Mesenchymal stem cell (in vitro differentiated cells and primary cell): ENCODE results near the gene DSG3.

Source experiments
- DNase-seq: peaks from one replicate; pipeline ENCODE4 v3.0.0-alpha.2; 2013
- H2AFZ ChIP-seq: one replicate; pipeline ENCODE4 v1.6.1; 2013; ENCODE audit warnings: low read depth, mild to moderate bottlenecking, control low read depth, inconsistent platforms, low read length, moderate library complexity
- H2AK5ac ChIP-seq: 2 replicates; pipeline ENCODE4 v1.6.1; 2013; ENCODE audit warnings: low read length, moderate library complexity, mild to moderate bottlenecking, inconsistent platforms; ENCODE audit not compliant: severe bottlenecking
- H2BK120ac ChIP-seq: one replicate; pipeline ENCODE4 v1.6.1; 2013; ENCODE audit warnings: low read depth, mild to moderate bottlenecking, inconsistent platforms, low read length, moderate library complexity
- H2BK12ac ChIP-seq, 2 experiments: one replicate each; pipeline ENCODE4 v1.6.1; 2013; ENCODE audit warnings: inconsistent platforms in 2 of 2, low read length in 2 of 2, mild to moderate bottlenecking in 2 of 2, moderate library complexity in 2 of 2, control low read depth in 1 of 2
- H2BK15ac ChIP-seq: one replicate; pipeline ENCODE4 v1.6.1; 2013; ENCODE audit warnings: mild to moderate bottlenecking, low read depth, inconsistent platforms; ENCODE audit not compliant: poor library complexity, severe bottlenecking
- H2BK5ac ChIP-seq: 2 replicates; pipeline ENCODE4 v1.6.1; 2013; ENCODE audit warnings: low read depth, mild to moderate bottlenecking, low read length, control low read depth, inconsistent platforms; ENCODE audit not compliant: poor library complexity, severe bottlenecking
- H3K14ac ChIP-seq, 2 experiments: one replicate each; pipeline ENCODE4 v1.6.1; 2013; ENCODE audit warnings: inconsistent platforms in 2 of 2, low read length in 2 of 2, control low read depth in 1 of 2, mild to moderate bottlenecking in 1 of 2, moderate library complexity in 1 of 2
- H3K18ac ChIP-seq, 2 experiments: one replicate each; pipeline ENCODE4 v1.6.1; 2013; ENCODE audit warnings: inconsistent platforms in 2 of 2, low read length in 2 of 2, control low read depth in 1 of 2, low read depth in 1 of 2, mild to moderate bottlenecking in 1 of 2
- H3K23ac ChIP-seq, 2 experiments: one replicate each; pipeline ENCODE4 v1.6.1; 2013; ENCODE audit warnings: inconsistent platforms in 2 of 2, low read length in 2 of 2, mild to moderate bottlenecking in 2 of 2, moderate library complexity in 2 of 2, control low read depth in 1 of 2
- H3K27ac ChIP-seq: 2 replicates; pipeline ENCODE4 v1.5.1; 2013; ENCODE audit warnings: mild to moderate bottlenecking, moderate library complexity, low read length, control low read depth, inconsistent platforms; ENCODE audit not compliant: poor library complexity, severe bottlenecking
- H3K27me3 ChIP-seq, 2 experiments: 2 replicates each; pipeline versions ENCODE4 v1.6.1 to v1.7.0; 2013; ENCODE audit warnings: low read length in 2 of 2, mild to moderate bottlenecking in 2 of 2, moderate library complexity in 2 of 2, control low read depth in 1 of 2, inconsistent platforms in 1 of 2; ENCODE audit not compliant: control insufficient read depth in 1 of 2, insufficient read depth in 1 of 2
- H3K36me3 ChIP-seq, 2 experiments: 2 replicates each; pipeline versions ENCODE4 v1.6.1 to v1.7.0; 2013; ENCODE audit warnings: low read length in 2 of 2, control low read depth in 1 of 2, inconsistent platforms in 1 of 2, low read depth in 1 of 2, mild to moderate bottlenecking in 1 of 2; ENCODE audit not compliant: insufficient read depth in 2 of 2, control insufficient read depth in 1 of 2
- H3K4ac ChIP-seq, 2 experiments: one replicate each; pipeline ENCODE4 v1.6.1; 2013; ENCODE audit warnings: inconsistent platforms in 2 of 2, low read length in 2 of 2, mild to moderate bottlenecking in 2 of 2, moderate library complexity in 2 of 2, control low read depth in 1 of 2, low read depth in 1 of 2
- H3K4me1 ChIP-seq: 2 replicates; pipeline ENCODE4 v1.6.1; 2013; ENCODE audit warnings: low read depth, low read length, control low read depth; ENCODE audit not compliant: control insufficient read depth, insufficient read depth
- H3K4me2 ChIP-seq: 2 replicates; pipeline ENCODE4 v1.6.1; 2013; ENCODE audit warnings: low read length, mild to moderate bottlenecking, inconsistent platforms; ENCODE audit not compliant: poor library complexity, severe bottlenecking
- H3K4me3 ChIP-seq, 2 experiments: 2 replicates each; pipeline versions ENCODE4 v1.5.1 to v1.7.0; 2013; ENCODE audit warnings: low read length in 2 of 2, mild to moderate bottlenecking in 2 of 2, control low read depth in 1 of 2, low read depth in 1 of 2; ENCODE audit not compliant: insufficient read depth in 1 of 2
- H3K79me1 ChIP-seq: replicated peaks from 2 replicates; pipeline ENCODE4 v1.6.1; 2013; ENCODE audit warnings: mild to moderate bottlenecking, control low read depth, low read length, inconsistent platforms; ENCODE audit not compliant: poor library complexity, severe bottlenecking
- H3K9ac ChIP-seq: 2 replicates; pipeline ENCODE4 v1.7.0; 2013; ENCODE audit warnings: mild to moderate bottlenecking, low read length, moderate library complexity
- H3K9me3 ChIP-seq: 2 replicates; pipeline ENCODE4 v1.7.0; 2013; ENCODE audit warnings: mild to moderate bottlenecking, low read length; ENCODE audit not compliant: control insufficient read depth
- H4K8ac ChIP-seq: one replicate; pipeline ENCODE4 v1.6.1; 2013; ENCODE audit warnings: inconsistent platforms, mild to moderate bottlenecking, low read length, moderate library complexity
- H4K91ac ChIP-seq: one replicate; pipeline ENCODE4 v1.6.1; 2013; ENCODE audit warnings: mild to moderate bottlenecking, low read length, inconsistent platforms
- WGBS: methylation state at CpG from one replicate; pipeline ENCODE4 v1.1.7; 2013; ENCODE audit warnings: mixed read lengths; 5-methylcytosine and 5-hydroxymethylcytosine counted together

The DSG3 gene

GRCh38 chr18:31489311-31489710 is 41.8 kb downstream of the DSG3 start:
- Histone ChIP-seq H3K36me3 (no peaks in the 10 kb centered on the region), H4K91ac (no peak overlapping the region), H3K14ac (no peak overlapping the region), H3K18ac (no peak overlapping the region), H3K27ac (no peak overlapping the region), H2BK120ac (no peak overlapping the region), H3K79me1 (no peaks in the 10 kb centered on the region), H3K23ac (no peak overlapping the region), H2AFZ (no peak overlapping the region), H3K4ac (no peak overlapping the region), H3K4me1 (peaks cover 7% of the 10 kb centered on the region), H3K4me2 (no peak overlapping the region), H3K4me3 (no peak overlapping the region), H3K9ac (no peak overlapping the region), H3K9me3 (no peaks in the 10 kb centered on the region), H2AK5ac (no peak overlapping the region), H2BK15ac (no peak overlapping the region), H3K27me3 (no peaks in the 10 kb centered on the region), H2BK5ac (no peak overlapping the region), H2BK12ac (no peak overlapping the region), H4K8ac (no peak overlapping the region)
- no peak for DNase-seq
- 93% methylated on average over 1 of the region's 1 CpG for WGBS

- 89% methylated on average over 1 of the region's 1 CpG for WGBS
- no peak overlapping the region for H3K4me3 ChIP-seq
- no peak for DNase-seq
Observed at GRCh38 chr18:31490387-31490786, 42.8 kb downstream of the DSG3 start.

GRCh38 chr18:31490833-31491232 is 43.3 kb downstream of the DSG3 start:
- Histone ChIP-seq H2BK120ac (no peak overlapping the region), H4K8ac (no peak overlapping the region), H2BK15ac (no peak overlapping the region), H3K9ac (no peak overlapping the region), H3K9me3 (no peaks in the 10 kb centered on the region), H3K27me3 (peaks cover 0 to 2% of the 10 kb centered on the region in 2 experiments), H3K4me3 (no peak overlapping the region), H3K18ac (no peak overlapping the region), H2AFZ (no peak overlapping the region), H3K23ac (no peak overlapping the region), H2BK12ac (no peak overlapping the region), H2BK5ac (no peak overlapping the region), H3K27ac (no peak overlapping the region), H3K4me2 (no peak overlapping the region), H3K79me1 (no peaks in the 10 kb centered on the region), H3K4me1 (peaks cover 7% of the 10 kb centered on the region), H3K14ac (no peak overlapping the region), H4K91ac (no peak overlapping the region), H3K4ac (no peak overlapping the region), H2AK5ac (no peak overlapping the region), H3K36me3 (no peaks in the 10 kb centered on the region)
- DNase-seq = no peak

More at GRCh38 chr18:31490387-31490786, 42.8 kb downstream of the DSG3 start:
- Histone ChIP-seq H3K27ac (no peak overlapping the region), H4K8ac (no peak overlapping the region), H3K36me3 (no peaks in the 10 kb centered on the region), H3K14ac (no peak overlapping the region), H3K4me1 (peaks cover 7% of the 10 kb centered on the region), H2BK120ac (no peak overlapping the region), H2BK15ac (no peak overlapping the region), H3K9me3 (no peaks in the 10 kb centered on the region), H3K27me3 (no peaks in the 10 kb centered on the region), H2AFZ (no peak overlapping the region), H3K18ac (no peak overlapping the region), H3K79me1 (no peaks in the 10 kb centered on the region), H2BK5ac (no peak overlapping the region), H3K9ac (no peak overlapping the region), H2AK5ac (no peak overlapping the region), H4K91ac (no peak overlapping the region), H3K4ac (no peak overlapping the region), H2BK12ac (no peak overlapping the region), H3K23ac (no peak overlapping the region), H3K4me2 (no peak overlapping the region)

- Histone ChIP-seq H3K9ac (no peak overlapping the region), H3K27ac (no peak overlapping the region), H3K36me3 (no peaks in the 10 kb centered on the region), H3K27me3 (peaks cover 0 to 7% of the 10 kb centered on the region in 2 experiments), H4K8ac (no peak overlapping the region), H2BK12ac (no peak overlapping the region), H2AFZ (no peak overlapping the region), H3K4me2 (no peak overlapping the region), H3K23ac (no peak overlapping the region), H3K4ac (no peak overlapping the region), H3K4me1 (peaks cover 7% of the 10 kb centered on the region), H2BK5ac (no peak overlapping the region), H2BK15ac (no peak overlapping the region), H3K4me3 (no peak overlapping the region), H3K18ac (no peak overlapping the region), H3K79me1 (no peaks in the 10 kb centered on the region), H3K9me3 (no peaks in the 10 kb centered on the region), H2BK120ac (no peak overlapping the region), H4K91ac (no peak overlapping the region), H2AK5ac (no peak overlapping the region), H3K14ac (no peak overlapping the region)
- DNase-seq = no peak
Observed at GRCh38 chr18:31491586-31491985, 44.0 kb downstream of the DSG3 start.
